Liver (tissue), 9 donors: ENCODE measurements around the gene IGF2BP3. TPM values are rescaled to one million over a fixed set of nuclear protein-coding genes. Genes with fewer than 3 reads are reported as not detected.

Experiments used
- DNase-seq: peaks from one replicate; pipeline ENCODE4 v3.0.0-alpha.2; 2017; ENCODE audit warnings: low spot score
- H3K27ac ChIP-seq, 2 donors: one replicate each; pipeline ENCODE4 v1.7.0; 2013; ENCODE audit warnings: inconsistent platforms in 2 of 2, low read length in 2 of 2, control low read depth in 1 of 2, low read depth in 1 of 2, mild to moderate bottlenecking in 1 of 2
- H3K27me3 ChIP-seq, 4 donors: one replicate each; pipeline versions ENCODE4 v1.6.1 to v1.7.0; 2013; ENCODE audit warnings: low read length in 3 of 4, inconsistent platforms in 1 of 4, mild to moderate bottlenecking in 1 of 4, moderate library complexity in 1 of 4; ENCODE audit not compliant: control insufficient read depth in 4 of 4, insufficient read depth in 4 of 4
- H3K36me3 ChIP-seq, 4 donors: one replicate each; pipeline versions ENCODE4 v1.6.1 to v1.7.0; 2013; ENCODE audit warnings: low read length in 3 of 4, mild to moderate bottlenecking in 3 of 4, low read depth in 1 of 4, moderate library complexity in 1 of 4; ENCODE audit not compliant: control insufficient read depth in 4 of 4, insufficient read depth in 3 of 4
- H3K4me1 ChIP-seq, 4 donors: one replicate each; pipeline versions ENCODE4 v1.6.1 to v1.7.0; 2013; ENCODE audit warnings: low read length in 3 of 4, mild to moderate bottlenecking in 3 of 4, moderate library complexity in 1 of 4; ENCODE audit not compliant: control insufficient read depth in 4 of 4, insufficient read depth in 4 of 4
- H3K4me3 ChIP-seq, 3 donors: one replicate each; pipeline versions ENCODE4 v1.6.1 to v1.7.0; 2013; ENCODE audit warnings: low read length in 3 of 3, control low read depth in 1 of 3, low read depth in 1 of 3, mild to moderate bottlenecking in 1 of 3
- H3K9ac ChIP-seq, 2 donors: one replicate each; pipeline ENCODE4 v1.7.0; 2013; ENCODE audit warnings: low read length in 2 of 2, mild to moderate bottlenecking in 2 of 2, moderate library complexity in 2 of 2, control low read depth in 1 of 2, low read depth in 1 of 2
- H3K9me3 ChIP-seq, 4 donors: one replicate each; pipeline versions ENCODE4 v1.6.1 to v1.7.0; 2013; ENCODE audit warnings: low read length in 3 of 4; ENCODE audit not compliant: control insufficient read depth in 4 of 4
- CTCF ChIP-seq: fragments of 150-350 bp; IDR thresholded peaks from 2 replicates; pipeline ENCODE4 v1.5.1; 2017; ENCODE audit warnings: improper control_type of control experiment, low read depth, low read length; ENCODE audit not compliant: missing input control
- EGR1 ChIP-seq, 2 donors: IDR thresholded peaks; 2 replicates each; pipeline ENCODE4 v1.6.1; 2016 to 2018; ENCODE audit warnings: antibody characterized with exemption in 2 of 2, low read depth in 2 of 2
- FOXA1 ChIP-seq: IDR thresholded peaks from 2 replicates; pipeline ENCODE4 v1.6.1; 2016; ENCODE audit warnings: antibody characterized with exemption
- FOXA2 ChIP-seq: IDR thresholded peaks from 2 replicates; pipeline ENCODE4 v1.6.1; 2016; ENCODE audit warnings: antibody characterized with exemption
- GABPA ChIP-seq, 2 donors: IDR thresholded peaks in 1 of 2; conservative IDR thresholded peaks in 1 of 2; 2 replicates each; pipeline ENCODE4 v1.6.1; 2016; ENCODE audit warnings: antibody characterized with exemption in 2 of 2, mild to moderate bottlenecking in 1 of 2, moderate library complexity in 1 of 2
- HNF4A ChIP-seq, 2 donors: conservative IDR thresholded peaks; 2 replicates each; pipeline ENCODE4 v1.6.1; 2016; ENCODE audit warnings: antibody characterized with exemption in 2 of 2, mild to moderate bottlenecking in 2 of 2
- HNF4G ChIP-seq: IDR thresholded peaks from 2 replicates; pipeline ENCODE4 v1.6.1; 2016; ENCODE audit warnings: antibody characterized with exemption
- JUND ChIP-seq, 2 donors: IDR thresholded peaks; 2 replicates each; pipeline ENCODE4 v1.6.1; 2016; ENCODE audit warnings: antibody characterized with exemption in 2 of 2
- MAX ChIP-seq: IDR thresholded peaks from 2 replicates; pipeline ENCODE4 v1.6.1; 2016; ENCODE audit warnings: antibody characterized with exemption
- NR2F2 ChIP-seq: IDR thresholded peaks from 2 replicates; pipeline ENCODE4 v1.6.1; 2016; ENCODE audit warnings: antibody characterized with exemption
- RAD21 ChIP-seq, 2 donors: IDR thresholded peaks; 2 replicates each; pipeline ENCODE4 v1.6.1; 2016; ENCODE audit warnings: antibody characterized with exemption in 2 of 2, mild to moderate bottlenecking in 2 of 2
- REST ChIP-seq: IDR thresholded peaks from 2 replicates; pipeline ENCODE4 v1.6.1; 2016; ENCODE audit warnings: antibody characterized with exemption, mild to moderate bottlenecking
- RXRA ChIP-seq, 2 donors: IDR thresholded peaks; 2 replicates each; pipeline ENCODE4 v1.6.1; 2017 to 2018; ENCODE audit warnings: antibody characterized with exemption in 2 of 2, mild to moderate bottlenecking in 1 of 2
- SP1 ChIP-seq: IDR thresholded peaks from 2 replicates; pipeline ENCODE4 v1.6.1; 2018; ENCODE audit warnings: antibody characterized with exemption, mild to moderate bottlenecking
- TAF1 ChIP-seq: conservative IDR thresholded peaks from 2 replicates; pipeline ENCODE4 v1.6.1; 2016; ENCODE audit warnings: antibody characterized with exemption, mild to moderate bottlenecking
- YY1 ChIP-seq: IDR thresholded peaks from 2 replicates; pipeline ENCODE4 v1.6.1; 2016; ENCODE audit warnings: antibody characterized with exemption, mild to moderate bottlenecking
- WGBS: extraction: QIAGEN DNeasy Blood & Tissue Kit; methylation state at CpG from one replicate; pipeline ENCODE4 v1.1.7; 2013; 5-methylcytosine and 5-hydroxymethylcytosine counted together
- polyA plus RNA-seq, 2 donors: library from polyadenylated mRNA; stranded (reverse) in 1 of 2; unstranded in 1 of 2; fragments of 200-250 nt in 1 of 2; fragments of >200 nt in 1 of 2; fragmentation: Nextera tagmentation in 1 of 2; extraction: Ambion mirVana in 1 of 2; gene quantifications; one replicate each; pipeline versions ENCODE4 v1.2.1 to v1.2.3, GENCODE V29; 2013 to 2015
- total RNA-seq, 2 donors: library from RNA; depleted of rRNA; stranded (reverse); fragments of >200 nt; gene quantifications; one replicate each; pipeline ENCODE4 v1.2.3, GENCODE V29; 2014
- TF ChIP-seq, protein P1 (sequence below): IDR thresholded peaks from 2 replicates; pipeline ENCODE4 v1.6.1; 2016; ENCODE audit warnings: antibody characterized with exemption
- TF ChIP-seq, protein P2 (sequence below): IDR thresholded peaks from 2 replicates; pipeline ENCODE4 v1.6.1; 2016; ENCODE audit warnings: antibody characterized with exemption
- donor health status: healthy.
- donor health status: healthy.
- donor health status: healthy.
- donor health status: healthy.
- donor health status: healthy.

The IGF2BP3 gene
- total and polyA plus RNA-seq, 4 donors: 0.17 to 28.4 (median 0.23) TPM; not detected in 1

DNA sequence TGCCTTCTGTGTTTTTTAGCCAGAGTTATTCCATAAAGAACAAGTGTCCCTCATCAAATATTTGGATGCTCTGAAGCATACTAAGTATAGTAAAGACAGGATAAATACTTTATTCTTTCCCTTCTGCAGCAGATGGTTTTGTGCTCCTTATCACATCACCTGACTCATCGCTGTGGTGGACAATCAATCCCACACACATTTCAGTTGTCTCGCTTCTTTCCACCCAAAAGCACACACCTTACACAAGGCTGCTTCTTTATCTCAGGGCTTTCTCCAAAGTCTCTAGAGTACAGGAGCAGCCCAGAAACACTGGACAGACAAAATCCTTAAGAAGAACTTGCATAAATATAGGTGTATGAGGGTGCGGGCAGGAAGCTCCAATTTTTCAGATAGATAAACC lies 43.4 kb downstream of the IGF2BP3 start:
- H3K9me3 ChIP-seq: no peaks in the 10 kb centered on the region
- no peak overlapping the region for H3K9ac ChIP-seq
- TF ChIP-seq GABPA (IDR thresholded peaks at IDR 0.05 in 1 of 2, conservative IDR thresholded peaks at IDR 0.05 in 1 of 2) (no peak), RXRA (IDR thresholded peaks at IDR 0.05) (no peak), EGR1 (IDR thresholded peaks at IDR 0.05; ENCODE audit: low read depth in 2 of 2) (no peak), CTCF (no peak), REST (no peak), NR2F2 (no peak), FOXA1 (no peak), SP1 (no peak), FOXA2 (no peak), TAF1 (no peak), YY1 (no peak), JUND (IDR thresholded peaks at IDR 0.05) (no peak), HNF4A (conservative IDR thresholded peaks at IDR 0.05) (no peak), RAD21 (IDR thresholded peaks at IDR 0.05) (no peak), HNF4G (no peak)
- TF ChIP-seq, protein P1, sequence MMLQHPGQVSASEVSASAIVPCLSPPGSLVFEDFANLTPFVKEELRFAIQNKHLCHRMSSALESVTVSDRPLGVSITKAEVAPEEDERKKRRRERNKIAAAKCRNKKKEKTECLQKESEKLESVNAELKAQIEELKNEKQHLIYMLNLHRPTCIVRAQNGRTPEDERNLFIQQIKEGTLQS: no peak
- TF ChIP-seq, protein P2, sequence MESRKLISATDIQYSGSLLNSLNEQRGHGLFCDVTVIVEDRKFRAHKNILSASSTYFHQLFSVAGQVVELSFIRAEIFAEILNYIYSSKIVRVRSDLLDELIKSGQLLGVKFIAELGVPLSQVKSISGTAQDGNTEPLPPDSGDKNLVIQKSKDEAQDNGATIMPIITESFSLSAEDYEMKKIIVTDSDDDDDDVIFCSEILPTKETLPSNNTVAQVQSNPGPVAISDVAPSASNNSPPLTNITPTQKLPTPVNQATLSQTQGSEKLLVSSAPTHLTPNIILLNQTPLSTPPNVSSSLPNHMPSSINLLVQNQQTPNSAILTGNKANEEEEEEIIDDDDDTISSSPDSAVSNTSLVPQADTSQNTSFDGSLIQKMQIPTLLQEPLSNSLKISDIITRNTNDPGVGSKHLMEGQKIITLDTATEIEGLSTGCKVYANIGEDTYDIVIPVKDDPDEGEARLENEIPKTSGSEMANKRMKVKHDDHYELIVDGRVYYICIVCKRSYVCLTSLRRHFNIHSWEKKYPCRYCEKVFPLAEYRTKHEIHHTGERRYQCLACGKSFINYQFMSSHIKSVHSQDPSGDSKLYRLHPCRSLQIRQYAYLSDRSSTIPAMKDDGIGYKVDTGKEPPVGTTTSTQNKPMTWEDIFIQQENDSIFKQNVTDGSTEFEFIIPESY: no peak
- no peaks in the 10 kb centered on the region for H3K4me1 ChIP-seq
- no peaks in the 10 kb centered on the region for H3K36me3 ChIP-seq
- 94% methylated on average over 3 of the region's 3 CpGs for WGBS
- no peak overlapping the region for H3K27ac ChIP-seq
- H3K4me3 ChIP-seq: no peak overlapping the region
- DNase-seq: no peak
- H3K27me3 ChIP-seq: peaks cover 0 to 4% (median 0%) of the 10 kb centered on the region in 4 donors

GRCh38 chr7:23422909-23423308 lies 47.4 kb downstream of the IGF2BP3 start:
- no peak overlapping the region for H3K9ac ChIP-seq
- no peaks in the 10 kb centered on the region for H3K27me3 ChIP-seq
- no peak overlapping the region for H3K27ac ChIP-seq
- DNase-seq: no peak
- 63% methylated on average over 10 of the region's 10 CpGs for WGBS
- no peak overlapping the region for H3K4me3 ChIP-seq
- no peaks in the 10 kb centered on the region for H3K36me3 ChIP-seq
- H3K9me3 ChIP-seq: no peaks in the 10 kb centered on the region
- no peaks in the 10 kb centered on the region for H3K4me1 ChIP-seq
- TF ChIP-seq, protein P1: no peak
- TF ChIP-seq HNF4A (conservative IDR thresholded peaks at IDR 0.05) (no peak), TAF1 (no peak), FOXA2 (no peak), FOXA1 (no peak), SP1 (no peak), RAD21 (IDR thresholded peaks at IDR 0.05) (no peak), HNF4G (no peak), GABPA (IDR thresholded peaks at IDR 0.05 in 1 of 2, conservative IDR thresholded peaks at IDR 0.05 in 1 of 2) (no peak), YY1 (no peak), EGR1 (IDR thresholded peaks at IDR 0.05; ENCODE audit: low read depth in 2 of 2) (no peak), MAX (no peak), RXRA (IDR thresholded peaks at IDR 0.05) (no peak), CTCF (no peak)
- TF ChIP-seq, protein P2: no peak
